Endometrium (tissue), 2 donors: ENCODE results near the gene ABR.
"Not testable (repeated sequence)": the region's sequence is repeated elsewhere in the genome, so short reads cannot be mapped to it uniquely, and the experiment has no call there.

Experiments used
- FAIRE-seq: peaks from 2 replicates; lab custom pipeline; 2012; peaks lifted over from hg19 to GRCh38; lab: Jason Lieb, UNC
- donor health status: control.
- donor health status: control.

The ABR gene

GRCh38 chr17:1173432-1174262 lies 6.1 kb downstream of the ABR start:
- no peak for FAIRE-seq

GRCh38 chr17:1171953-1172352 lies 7.8 kb downstream of the ABR start:
- FAIRE-seq: no peak

- no peak for FAIRE-seq
Observed at GRCh38 chr17:1170739-1171138, 9.0 kb downstream of the ABR start.

- FAIRE-seq: no peak
Observed at GRCh38 chr17:1169929-1170312, 9.9 kb downstream of the ABR start.

- FAIRE-seq: no peak
Observed at GRCh38 chr17:1169221-1169928, 10.4 kb downstream of the ABR start.

GRCh38 chr17:1168533-1169220 lies 11.1 kb downstream of the ABR start:
- no peak for FAIRE-seq

- FAIRE-seq: no peak
Observed at GRCh38 chr17:1166276-1166675, 13.5 kb downstream of the ABR start.

GRCh38 chr17:1165836-1166235 lies 13.9 kb downstream of the ABR start:
- FAIRE-seq: no peak

- no peak for FAIRE-seq
Observed at GRCh38 chr17:1164935-1165556, 14.7 kb downstream of the ABR start.

GRCh38 chr17:1162116-1162855 lies 17.5 kb downstream of the ABR start:
- no peak for FAIRE-seq

- no peak for FAIRE-seq
Observed at GRCh38 chr17:1160591-1161390, 19.0 kb downstream of the ABR start.

GRCh38 chr17:1159431-1160180 lies 20.2 kb downstream of the ABR start:
- FAIRE-seq: no peak

GRCh38 chr17:1158879-1159278 lies 20.9 kb downstream of the ABR start:
- no peak for FAIRE-seq

GRCh38 chr17:1156864-1157263 lies 22.9 kb downstream of the ABR start:
- no peak for FAIRE-seq

GRCh38 chr17:1154704-1155103 lies 25.1 kb downstream of the ABR start:
- no peak for FAIRE-seq

GRCh38 chr17:1153795-1154546 lies 25.8 kb downstream of the ABR start:
- no peak for FAIRE-seq

GRCh38 chr17:1152582-1152981 lies 27.2 kb downstream of the ABR start:
- not testable (repeated sequence) for FAIRE-seq

- no peak for FAIRE-seq
Observed at GRCh38 chr17:1150863-1151600, 28.7 kb downstream of the ABR start.

GRCh38 chr17:1149869-1150268 lies 29.9 kb downstream of the ABR start:
- FAIRE-seq: no peak
